Caco-2 (cell line): Measurements from ENCODE around the gene ANKRD13D. TPM values are rescaled to one million over a fixed set of nuclear protein-coding genes. Genes with fewer than 3 reads are reported as not detected.

Experiments
- BruUV-seq: library from RNA; stranded (reverse); fragments of 400-500 nt; replicated peaks from 2 replicates; lab custom pipeline; 2021; lab: Mats Ljungman, UMichigan
- CTCF ChIA-PET: fragments of 300-600 bp; sonication (Branson Sonifier 250); formaldehyde crosslinking; loops from one replicate; lab custom pipeline; 2022; ENCODE audit warnings: antibody characterized with exemption; lab: Charles Lee
- POLR2A ChIA-PET: fragments of 300-600 bp; sonication (Branson Sonifier 250); formaldehyde crosslinking; loops from one replicate; lab custom pipeline; 2022; ENCODE audit warnings: antibody characterized with exemption; lab: Charles Lee
- DNase-seq, 2 experiments: peaks; one replicate each; pipeline versions ENCODE4 v3.0.0 to v3.0.0-alpha.2; 2020 to 2022
- H3K27me3 ChIP-seq: replicated peaks from 2 replicates; pipeline ENCODE4 v1.6.0; 2011; ENCODE audit warnings: low read length; ENCODE audit not compliant: control insufficient read depth, insufficient read depth
- H3K36me3 ChIP-seq: 2 replicates; pipeline ENCODE4 v1.5.1; 2011; ENCODE audit warnings: low read length; ENCODE audit not compliant: control insufficient read depth, insufficient read depth
- H3K4me1 ChIP-seq: fragments of 250-450 bp; sonication (Bioruptor Pico); 2 replicates; pipeline ENCODE4 v1.5.1; 2020; ENCODE audit warnings: mild to moderate bottlenecking
- H3K4me3 ChIP-seq: 2 replicates; pipeline ENCODE4 v1.5.1; 2011; ENCODE audit warnings: low read depth, mild to moderate bottlenecking, control low read depth, low read length
- H3K9me3 ChIP-seq: fragments of 250-450 bp; sonication (Bioruptor Pico); 2 replicates; pipeline ENCODE4 v1.5.1; 2020; ENCODE audit warnings: mild to moderate bottlenecking, moderate library complexity
- H3K27ac Mint-ChIP-seq: one replicate; pipeline ENCODE4 v1.8.0; 2022; ENCODE audit warnings: mixed read lengths; ENCODE audit not compliant: unreplicated experiment
- H3K27me3 Mint-ChIP-seq: one replicate; pipeline ENCODE4 v1.8.0; 2022; ENCODE audit warnings: mixed read lengths; ENCODE audit not compliant: insufficient read depth, unreplicated experiment
- H3K36me3 Mint-ChIP-seq: one replicate; pipeline ENCODE4 v1.8.0; 2022; ENCODE audit warnings: mild to moderate bottlenecking, mixed read lengths; ENCODE audit not compliant: insufficient read depth, unreplicated experiment
- H3K4me1 Mint-ChIP-seq: one replicate; pipeline ENCODE4 v1.8.0; 2022; ENCODE audit warnings: low read depth, mixed read lengths; ENCODE audit not compliant: unreplicated experiment
- H3K4me3 Mint-ChIP-seq: one replicate; pipeline ENCODE4 v1.8.0; 2022; ENCODE audit warnings: mild to moderate bottlenecking, moderate library complexity, mixed read lengths; ENCODE audit not compliant: unreplicated experiment
- H3K9me3 Mint-ChIP-seq: one replicate; pipeline ENCODE4 v1.8.0; 2022; ENCODE audit warnings: mixed read lengths; ENCODE audit not compliant: unreplicated experiment
- CTCF ChIP-seq, 2 experiments: fragments of 200-600 bp in 1 of 2; IDR thresholded peaks; 1 replicate in 1 of 2; 2 replicates in 1 of 2; pipeline versions ENCODE4 v1.5.1 to v1.8.0; 2011 to 2022; ENCODE audit warnings: antibody characterized with exemption in 1 of 2, control low read depth in 1 of 2, inconsistent platforms in 1 of 2, low read depth in 1 of 2, low read length in 1 of 2, mild to moderate bottlenecking in 1 of 2, moderate library complexity in 1 of 2; ENCODE audit not compliant: insufficient read depth in 1 of 2, severe bottlenecking in 1 of 2, unreplicated experiment in 1 of 2
- intact Hi-C: fragments of 100-400 bp; cut with micrococcal nuclease; formaldehyde crosslinking; loops from one replicate; pipeline ENCODE4 v1.10.0; 2022; ENCODE audit not compliant: unreplicated experiment
- total RNA-seq: library from RNA; stranded (reverse); gene quantifications from 2 replicates; pipeline ENCODE4 v1.2.3, GENCODE V29; 2022

Gene ANKRD13D
- total RNA-seq, 1 experiment from 2014 or later: 88.6 TPM

GRCh38 chr11:67264877-67265632 lies 24.0 kb upstream of the ANKRD13D start:
- Mint-ChIP-seq H3K4me3 (peak overlapping the region; percentile 100), H3K4me1 (peaks cover 27% of the 10 kb centered on the region), H3K9me3 (no peaks in the 10 kb centered on the region), H3K36me3 (peaks cover 37% of the 10 kb centered on the region), H3K27ac (peak overlapping the region; percentile 95), H3K27me3 (no peaks in the 10 kb centered on the region)
- TSS peak; percentile 11 for BruUV-seq
- no peak overlapping the region for H3K4me3 ChIP-seq
- 0 out of 2 replicates have a peak, but pooled peaks cover 3% of the 10 kb centered on the region for H3K36me3 ChIP-seq
- intact Hi-C loops: no loop called here
- ChIA-PET CTCF (interaction anchor here (1.0 to 1.9 kb wide), 2 partner anchors 17 to 52 kb away, joined by 4 to 13 read pairs; no protein-coding TSS in a partner anchor), POLR2A (interaction anchor here (0.6 kb wide), 1 partner anchor 38 kb away, joined by 3 read pairs; the partner anchor contains the start of gene SSH3)
- no peak for TF ChIP-seq CTCF (IDR thresholded peaks at IDR 0.05; ENCODE audit: insufficient read depth in 1 of 2, low read depth in 1 of 2, low read length in 1 of 2, severe bottlenecking in 1 of 2, unreplicated experiment in 1 of 2)
- no peak for DNase-seq
- no peaks in the 10 kb centered on the region for H3K27me3 ChIP-seq
- peaks cover 36% of the 10 kb centered on the region for H3K4me1 ChIP-seq
- H3K9me3 ChIP-seq: no peaks in the 10 kb centered on the region

GRCh38 chr11:67265633-67266448 lies 23.3 kb upstream of the ANKRD13D start:
- Mint-ChIP-seq H3K4me1 (peaks cover 28% of the 10 kb centered on the region), H3K27ac (peak overlapping the region; percentile 95)
- H3K4me3 ChIP-seq: peak overlapping the region; percentile 16

More at GRCh38 chr11:67265633-67266448, 23.3 kb upstream of the ANKRD13D start:
- ChIA-PET POLR2A (interaction anchor here (0.6 to 1.5 kb wide), 5 partner anchors 17 to 108 kb away, joined by 3 to 20 read pairs (median 3); partner anchors contain the start of gene SSH3), CTCF (interaction anchor here (1.0 to 2.5 kb wide), 7 partner anchors 23 to 117 kb away, joined by 3 to 43 read pairs (median 5); partner anchors contain the start of gene ANKRD13D)
- Mint-ChIP-seq H3K36me3 (peaks cover 36% of the 10 kb centered on the region), H3K27me3 (no peaks in the 10 kb centered on the region), H3K9me3 (no peaks in the 10 kb centered on the region), H3K4me3 (peak overlapping the region; percentile 100)
- TF ChIP-seq CTCF (IDR thresholded peaks at IDR 0.05; ENCODE audit: insufficient read depth in 1 of 2, low read depth in 1 of 2, low read length in 1 of 2, severe bottlenecking in 1 of 2, unreplicated experiment in 1 of 2): peak; percentile 78 to 84
- intact Hi-C loops: loop anchor here (1.0 to 2.0 kb wide), 2 partner anchors 51 to 117 kb away; no protein-coding TSS in a partner anchor
- H3K9me3 ChIP-seq: no peaks in the 10 kb centered on the region
- no peaks in the 10 kb centered on the region for H3K27me3 ChIP-seq
- no TSS peak for BruUV-seq
- H3K36me3 ChIP-seq: 0 out of 2 replicates have a peak, but pooled peaks cover 3% of the 10 kb centered on the region
- peaks cover 31% of the 10 kb centered on the region for H3K4me1 ChIP-seq
- DNase-seq: peak; percentile 80 to 96
